GM21526 (cell line): ENCODE data around the gene ENDOV.
"Not testable (repeated sequence)": the region's sequence is repeated elsewhere in the genome, so short reads cannot be mapped to it uniquely, and the experiment has no call there.

Experiments used
- ATAC-seq: cut with Tn5 transposase; IDR thresholded peaks from one replicate; pipeline ENCODE4 v1.9.1; 2021; ENCODE audit warnings: moderate library complexity; ENCODE audit not compliant: unreplicated experiment, low FRiP score

The ENDOV gene

GRCh38 chr17:80387071-80387470, 27.9 kb upstream of the ENDOV start:
- ATAC-seq: no peak

GRCh38 chr17:80388175-80388574, 26.8 kb upstream of the ENDOV start:
- no peak for ATAC-seq

DNA sequence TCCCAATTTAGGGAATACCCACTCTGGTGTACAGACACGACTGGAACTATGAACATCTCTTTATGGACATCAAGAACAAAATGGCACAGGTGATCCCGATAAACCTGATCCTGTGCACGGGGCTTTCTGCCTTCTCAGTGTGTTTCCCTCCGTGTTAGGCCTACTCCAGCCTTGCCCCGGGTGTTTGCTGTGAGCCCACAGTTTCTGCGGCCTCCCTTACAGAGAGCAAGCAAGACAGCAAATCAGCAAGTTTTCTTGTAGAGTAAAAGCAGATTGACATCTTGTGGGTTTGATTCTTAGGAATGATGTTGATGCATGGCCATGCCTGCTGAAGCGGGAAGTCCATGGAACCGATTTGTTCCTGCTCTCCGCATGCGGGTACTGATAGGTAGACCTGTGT, 26.4 kb upstream of the ENDOV start:
- no peak for ATAC-seq

DNA sequence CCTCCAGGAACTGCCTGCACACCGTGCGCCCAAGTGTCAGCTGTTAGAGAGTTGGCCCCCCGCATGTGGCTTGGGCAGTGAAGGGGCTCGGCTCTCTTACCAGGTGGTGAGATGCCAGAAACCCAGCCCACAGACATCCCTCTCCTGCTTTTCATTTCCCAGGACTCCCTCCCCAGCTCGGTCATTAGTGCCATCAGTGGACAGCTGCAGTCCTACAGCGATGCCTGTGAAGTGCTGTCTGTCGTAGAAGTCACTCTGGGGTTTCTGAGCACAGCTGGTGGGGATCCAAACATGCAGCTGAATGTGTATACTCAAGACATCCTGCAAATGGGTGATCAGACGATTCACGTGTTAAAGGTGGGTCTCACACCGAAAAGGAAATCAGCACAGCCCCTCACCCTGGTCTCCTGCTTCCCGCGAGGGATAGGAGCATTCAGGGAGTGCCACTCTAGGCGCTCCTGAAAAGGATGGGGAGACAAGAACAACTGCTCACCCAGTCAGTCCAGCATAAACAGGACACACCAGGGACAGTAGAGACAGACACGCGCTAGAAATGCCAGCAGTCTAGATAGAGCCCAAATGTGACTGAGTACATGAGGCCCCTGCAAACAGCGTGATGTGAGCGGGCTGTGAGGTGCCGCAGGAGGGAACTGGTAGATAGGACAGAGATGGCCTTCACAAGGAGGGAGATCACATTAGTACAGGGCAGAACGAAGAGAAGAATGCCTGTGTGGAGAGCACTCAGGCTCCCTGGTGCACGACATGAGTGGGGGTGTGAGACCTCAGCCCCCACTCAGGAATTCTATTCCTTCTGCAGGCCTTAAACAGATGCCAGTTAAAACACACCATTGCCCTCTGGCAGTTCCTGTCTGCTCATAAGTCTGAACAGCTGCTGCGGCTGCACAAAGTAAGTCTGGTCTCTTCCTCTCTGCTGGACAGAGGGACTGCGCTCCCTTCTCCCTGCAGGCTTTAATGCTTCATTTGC, 25.7 kb upstream of the ENDOV start:
- no peak for ATAC-seq

GRCh38 chr17:80393241-80393890, 21.6 kb upstream of the ENDOV start:
- no peak for ATAC-seq

DNA sequence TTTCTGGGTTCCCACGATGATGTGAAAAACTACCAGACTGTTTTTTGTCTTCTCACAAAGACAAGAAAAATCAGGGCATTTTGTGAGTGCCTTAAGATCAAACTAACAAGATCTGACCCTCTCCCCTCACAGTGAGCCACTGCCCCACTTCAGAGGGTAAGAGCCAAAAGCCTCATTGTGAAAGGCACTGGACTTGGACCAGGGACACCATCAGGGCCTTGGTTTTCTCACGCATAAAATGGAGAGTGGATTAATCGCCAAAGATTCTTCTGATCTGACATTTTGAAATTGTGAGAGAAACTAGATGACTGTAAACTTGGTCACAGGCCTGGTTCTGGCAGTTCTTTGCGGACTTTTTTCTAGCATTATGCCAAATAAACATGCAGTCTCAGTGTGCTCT, 21.0 kb upstream of the ENDOV start:
- no peak for ATAC-seq

DNA sequence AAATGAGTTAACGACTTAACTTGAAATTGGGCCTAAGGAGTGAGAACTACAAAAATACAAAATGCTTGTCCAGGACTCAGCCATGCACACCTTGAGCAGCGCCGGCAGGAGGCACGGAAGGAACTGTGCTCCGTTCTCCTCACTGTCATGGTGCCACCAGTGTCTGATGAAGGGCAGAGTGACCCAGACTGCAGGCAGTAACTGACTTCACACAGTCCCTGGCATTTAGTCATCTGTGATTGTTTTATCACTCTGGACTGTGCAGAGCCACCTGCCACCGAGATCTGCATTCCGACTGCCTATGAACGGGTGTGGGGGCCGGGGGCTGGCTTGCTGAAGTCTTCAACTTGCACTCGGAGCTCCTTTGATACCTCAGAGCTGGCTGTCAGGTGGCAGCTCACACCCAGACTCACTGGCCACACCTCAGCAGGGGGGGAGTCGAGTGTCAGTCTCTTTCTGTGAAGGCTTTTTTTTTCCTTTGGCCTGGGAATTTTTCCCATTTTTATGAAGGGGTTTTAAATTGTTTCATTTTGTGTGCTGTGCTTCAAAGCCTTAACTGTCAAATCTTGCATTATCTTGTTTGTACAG, 20.2 kb upstream of the ENDOV start:
- ATAC-seq: no peak

DNA sequence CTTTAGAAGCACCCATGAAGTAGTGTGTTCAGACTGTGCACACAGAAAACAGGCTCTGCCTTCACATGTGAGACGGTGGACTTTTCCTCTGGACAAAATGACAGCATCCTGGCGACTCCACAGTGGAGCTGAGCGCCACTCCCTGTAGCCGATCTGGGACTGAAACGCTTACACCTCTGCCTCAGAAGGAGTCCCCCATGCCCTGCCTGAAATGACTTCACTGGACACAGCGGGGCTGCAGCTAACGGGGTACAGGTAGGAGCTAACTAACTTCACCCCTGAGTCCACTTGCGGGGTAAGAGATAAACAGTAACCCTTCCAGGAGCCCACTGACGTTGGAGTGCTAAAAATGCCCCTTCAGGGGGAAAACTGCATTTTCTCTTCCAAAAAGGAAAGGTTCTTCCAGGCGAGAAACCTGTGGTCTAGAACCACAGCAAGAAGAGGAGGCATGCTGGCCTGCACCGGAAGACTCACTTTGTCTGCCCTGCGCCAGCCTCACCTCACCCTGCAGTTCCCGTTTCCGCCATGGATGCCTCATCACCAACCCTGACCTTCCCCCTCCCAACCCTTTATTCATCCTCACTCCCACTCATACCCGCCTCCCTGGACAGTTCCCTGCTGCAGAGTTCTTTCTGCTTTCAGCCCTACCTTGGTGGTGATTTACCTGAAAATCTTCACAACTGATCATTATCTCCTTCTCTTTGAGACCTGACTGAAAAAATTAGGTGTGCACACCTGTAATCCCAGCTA, 19.4 kb upstream of the ENDOV start:
- ATAC-seq: no peak

DNA sequence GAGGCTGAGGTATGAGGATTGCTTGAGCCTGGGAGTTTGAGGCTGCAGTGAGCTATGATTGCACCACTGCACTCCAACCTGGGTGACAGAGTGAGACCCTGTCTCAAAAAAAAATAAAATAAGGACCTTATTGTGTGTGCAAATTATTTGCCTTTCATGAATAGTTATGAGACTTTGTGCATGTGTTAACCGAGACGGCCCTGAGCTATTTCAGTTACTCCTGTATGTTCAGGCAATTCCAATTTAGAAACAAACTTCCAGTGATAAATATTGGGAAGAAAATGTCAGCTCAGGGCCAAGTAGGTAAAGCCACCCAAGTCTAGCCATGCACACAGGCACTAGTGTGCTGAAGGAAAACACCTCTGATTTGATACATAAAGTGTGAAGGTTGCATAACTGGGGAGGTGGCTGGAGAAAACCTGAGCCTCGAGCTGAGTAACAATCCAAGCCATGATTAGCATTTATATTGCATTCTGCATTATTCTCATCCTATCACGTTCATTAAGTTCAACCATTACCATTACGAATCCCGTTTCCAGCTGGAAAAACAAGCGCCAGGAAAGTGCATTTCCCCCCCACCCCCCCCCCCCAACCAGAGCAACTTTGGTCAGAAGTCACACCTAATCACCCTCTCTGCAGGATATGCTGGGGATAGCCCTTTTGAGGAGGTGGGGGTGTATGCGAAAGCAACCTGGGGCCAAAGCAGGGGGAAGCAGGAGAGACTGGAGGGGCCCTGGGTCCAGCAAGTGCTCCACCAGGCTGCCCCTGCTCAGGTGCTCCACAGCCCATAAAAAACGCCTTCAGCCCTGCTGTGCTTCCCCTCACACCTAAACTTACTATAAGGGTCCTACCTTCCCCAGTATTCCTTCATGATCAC, 18.6 kb upstream of the ENDOV start:
- no peak for ATAC-seq

DNA sequence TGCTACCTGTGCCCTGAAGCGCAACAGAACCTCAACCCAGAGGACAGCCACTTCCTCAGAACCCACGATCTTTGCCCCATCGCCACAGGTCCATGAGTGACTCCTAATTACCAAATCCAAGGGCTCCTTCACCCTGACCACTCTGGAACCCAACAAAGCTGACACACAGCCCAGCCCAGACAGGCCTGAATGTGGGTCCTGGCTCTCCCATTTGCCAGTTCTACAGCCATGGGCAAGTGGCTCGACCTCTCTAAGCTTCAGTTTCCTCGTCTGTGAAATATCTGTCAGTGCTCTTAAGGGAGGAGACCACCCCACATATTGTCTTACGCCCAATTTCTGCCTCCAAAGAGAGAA, 18.0 kb upstream of the ENDOV start:
- ATAC-seq: no peak

- ATAC-seq: no peak
Observed at GRCh38 chr17:80397686-80398085, 17.3 kb upstream of the ENDOV start.

DNA sequence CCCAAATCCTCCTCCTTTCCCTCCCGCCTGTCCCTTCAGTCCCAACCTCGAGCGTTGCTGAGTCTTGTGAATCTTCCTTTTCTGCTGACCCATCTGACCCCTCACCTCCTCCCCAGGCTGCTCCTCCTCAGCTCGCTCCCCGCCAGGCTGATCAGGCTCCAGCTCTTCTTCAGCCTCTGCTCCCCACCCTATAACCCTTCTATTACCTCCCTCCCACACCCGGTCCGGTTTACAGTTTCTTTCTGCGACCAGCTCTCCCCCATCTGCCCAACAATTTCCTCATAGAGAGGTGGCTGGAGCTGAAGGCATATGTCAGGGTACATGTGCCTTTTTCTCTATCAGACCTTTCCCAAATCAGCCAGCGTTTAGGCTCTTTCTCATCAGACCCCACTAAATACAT, 13.9 kb upstream of the ENDOV start:
- not testable (repeated sequence) for ATAC-seq

- ATAC-seq: not testable (repeated sequence)
Observed at GRCh38 chr17:80402102-80402501, 12.9 kb upstream of the ENDOV start.

- ATAC-seq: no peak
Observed at GRCh38 chr17:80402959-80403358, 12.0 kb upstream of the ENDOV start.

DNA sequence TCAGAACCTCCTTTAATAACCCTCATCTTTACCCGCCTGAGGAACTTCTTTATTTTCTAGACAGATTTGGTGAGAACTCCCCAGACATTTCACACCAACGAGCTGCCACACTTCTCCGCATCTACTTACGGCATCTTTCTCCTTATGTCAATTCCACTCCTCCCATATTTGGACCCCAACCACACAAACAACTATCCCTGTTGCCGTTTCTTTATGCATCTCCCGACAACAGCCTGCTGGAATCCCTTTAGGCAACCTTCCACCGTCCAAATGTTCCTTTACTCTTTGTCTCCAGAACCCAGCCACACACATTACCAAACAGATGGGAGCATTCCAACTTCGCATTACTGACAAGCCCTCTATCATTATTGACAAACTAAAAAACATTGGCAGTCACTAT, 8.8 kb upstream of the ENDOV start:
- ATAC-seq: no peak

DNA sequence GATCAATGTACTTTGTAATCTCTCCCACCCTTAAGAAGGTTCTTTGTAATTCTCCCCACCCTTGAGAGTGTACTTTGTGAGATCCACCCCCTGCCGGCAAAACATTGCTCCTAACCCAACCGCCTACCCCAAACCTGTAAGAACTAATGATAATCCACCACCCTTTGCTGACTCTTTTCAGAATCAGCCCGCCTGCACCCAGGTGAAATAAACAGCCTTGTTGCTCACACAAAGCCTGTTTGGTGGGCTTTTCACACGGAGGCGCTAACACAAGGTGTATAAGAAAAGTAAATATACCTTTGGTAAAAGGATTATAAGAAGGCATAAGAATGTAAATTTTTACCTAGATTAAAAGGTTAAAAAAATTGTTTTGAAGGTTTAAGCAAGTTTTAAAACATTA, 7.0 kb upstream of the ENDOV start:
- not testable (repeated sequence) for ATAC-seq

DNA sequence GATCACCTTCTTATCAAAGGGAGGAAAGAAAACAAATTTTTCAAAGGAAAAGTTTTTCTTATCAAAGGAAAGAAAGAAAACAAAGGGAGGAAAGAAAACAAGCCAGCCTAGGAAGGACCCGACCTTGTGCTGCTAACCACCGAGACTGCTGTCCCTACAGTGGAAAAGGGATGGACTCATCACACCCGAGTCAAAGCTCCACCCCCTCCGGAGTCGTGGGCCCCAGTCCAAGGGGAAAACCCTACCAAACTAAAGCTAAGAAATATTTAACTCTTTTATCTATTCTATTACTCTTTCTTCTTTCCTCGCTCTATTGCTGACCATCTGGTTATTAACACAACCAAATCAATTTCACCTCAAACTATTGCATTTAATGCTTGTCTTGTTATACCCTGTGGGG, 6.1 kb upstream of the ENDOV start:
- no peak for ATAC-seq

- ATAC-seq: no peak
Observed at GRCh38 chr17:80409626-80410025, 5.3 kb upstream of the ENDOV start.

- not testable (repeated sequence) for ATAC-seq
Observed at GRCh38 chr17:80410441-80411087, 4.4 kb upstream of the ENDOV start.
